OCI-LY3 (cell line): ENCODE results near the gene RHBDD1.

Experiments
- H2AFZ ChIP-seq: fragments of 200-600, 300-600 bp; shearing (Covaris generic); 2 replicates; pipeline ENCODE4 v1.6.0; 2014; ENCODE audit warnings: antibody characterized with exemption, low read depth, low read length
- H3K27ac ChIP-seq: fragments of 200-600, 300-600 bp; sonication (generic); 2 replicates; pipeline ENCODE4 v1.5.1; 2014; ENCODE audit warnings: mild to moderate bottlenecking, low read length, moderate library complexity, mixed read lengths
- H3K27me3 ChIP-seq: fragments of 200-600, 300-600 bp; sonication (generic); 2 replicates; pipeline ENCODE4 v1.6.1; 2014; ENCODE audit warnings: low read depth, low read length, mixed read lengths
- H3K36me3 ChIP-seq: fragments of 200-600, 300-600 bp; sonication (generic); replicated peaks from 2 replicates; pipeline ENCODE3; 2014; ENCODE audit warnings: low read depth, low read length, mixed read lengths
- H3K4me1 ChIP-seq: fragments of 300-600, 200-600 bp; sonication (generic); 2 replicates; pipeline ENCODE4 v1.6.1; 2014; ENCODE audit warnings: low read length, mixed read lengths
- H3K4me2 ChIP-seq: fragments of 200-600, 300-600 bp; sonication (generic); 2 replicates; pipeline ENCODE4 v1.6.1; 2014; ENCODE audit warnings: low read length, mixed read lengths
- H3K4me3 ChIP-seq: fragments of 300-600, 200-600 bp; sonication (generic); 2 replicates; pipeline ENCODE4 v1.5.1; 2014; ENCODE audit warnings: antibody characterized with exemption, mild to moderate bottlenecking, low read length, moderate library complexity
- H3K79me2 ChIP-seq: fragments of 300-600, 200-600 bp; shearing (Covaris generic); 2 replicates; pipeline ENCODE4 v1.6.1; 2014; ENCODE audit warnings: mild to moderate bottlenecking, low read length, mixed read lengths
- H3K9ac ChIP-seq: fragments of 300-600, 200-600 bp; shearing (Covaris generic); 2 replicates; pipeline ENCODE4 v1.6.0; 2014; ENCODE audit warnings: mild to moderate bottlenecking, low read length, moderate library complexity
- H3K9me3 ChIP-seq: fragments of 200-600, 300-600 bp; shearing (Covaris generic); 2 replicates; pipeline ENCODE4 v1.6.1; 2014; ENCODE audit warnings: low read length, mixed read lengths; ENCODE audit not compliant: insufficient read depth
- H4K20me1 ChIP-seq: fragments of 200-600, 300-600 bp; sonication (generic); 2 replicates; pipeline ENCODE4 v1.6.1; 2016; ENCODE audit warnings: low read length, mixed read lengths; ENCODE audit not compliant: insufficient read depth
- EZH2phosphoT487 ChIP-seq: fragments of 200-600 bp; shearing (Covaris generic); IDR thresholded peaks from 2 replicates; pipeline ENCODE4 v1.6.1; 2018; ENCODE audit warnings: antibody characterized with exemption, mixed run types, low read depth
- TF ChIP-seq, protein P1 (sequence below): fragments of 200-600, 300-600 bp; sonication (generic); IDR thresholded peaks from 2 replicates; pipeline ENCODE4 v1.5.1; 2014; ENCODE audit warnings: antibody characterized with exemption, low read length, low read depth

The RHBDD1 gene

GRCh38 chr2:226971770-226972169 is 135.9 kb downstream of the RHBDD1 start:
- H4K20me1 ChIP-seq, result no peaks in the 10 kb centered on the region
- H3K4me1 ChIP-seq, result 0 out of 2 replicates have a peak, but pooled peaks cover 3% of the 10 kb centered on the region
- H3K9ac ChIP-seq, result no peak overlapping the region

GRCh38 chr2:226973816-226974215 is 138.0 kb downstream of the RHBDD1 start:
- no peaks in the 10 kb centered on the region for H3K9me3 ChIP-seq
- no peak overlapping the region for H2AFZ ChIP-seq
- no peaks in the 10 kb centered on the region for H3K27me3 ChIP-seq
- no peak overlapping the region for H3K4me2 ChIP-seq
- no peaks in the 10 kb centered on the region for H4K20me1 ChIP-seq
- TF ChIP-seq, protein P1, sequence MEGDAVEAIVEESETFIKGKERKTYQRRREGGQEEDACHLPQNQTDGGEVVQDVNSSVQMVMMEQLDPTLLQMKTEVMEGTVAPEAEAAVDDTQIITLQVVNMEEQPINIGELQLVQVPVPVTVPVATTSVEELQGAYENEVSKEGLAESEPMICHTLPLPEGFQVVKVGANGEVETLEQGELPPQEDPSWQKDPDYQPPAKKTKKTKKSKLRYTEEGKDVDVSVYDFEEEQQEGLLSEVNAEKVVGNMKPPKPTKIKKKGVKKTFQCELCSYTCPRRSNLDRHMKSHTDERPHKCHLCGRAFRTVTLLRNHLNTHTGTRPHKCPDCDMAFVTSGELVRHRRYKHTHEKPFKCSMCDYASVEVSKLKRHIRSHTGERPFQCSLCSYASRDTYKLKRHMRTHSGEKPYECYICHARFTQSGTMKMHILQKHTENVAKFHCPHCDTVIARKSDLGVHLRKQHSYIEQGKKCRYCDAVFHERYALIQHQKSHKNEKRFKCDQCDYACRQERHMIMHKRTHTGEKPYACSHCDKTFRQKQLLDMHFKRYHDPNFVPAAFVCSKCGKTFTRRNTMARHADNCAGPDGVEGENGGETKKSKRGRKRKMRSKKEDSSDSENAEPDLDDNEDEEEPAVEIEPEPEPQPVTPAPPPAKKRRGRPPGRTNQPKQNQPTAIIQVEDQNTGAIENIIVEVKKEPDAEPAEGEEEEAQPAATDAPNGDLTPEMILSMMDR, result no peak
- no peak for TF ChIP-seq EZH2phosphoT487
- H3K4me3 ChIP-seq, result no peak overlapping the region
- no peaks in the 10 kb centered on the region for H3K79me2 ChIP-seq
- H3K9ac ChIP-seq, result no peak overlapping the region
- 0 out of 2 replicates have a peak, but pooled peaks cover 3% of the 10 kb centered on the region for H3K4me1 ChIP-seq
- H3K27ac ChIP-seq, result no peak overlapping the region
- H3K36me3 ChIP-seq, result no peaks in the 10 kb centered on the region

More at GRCh38 chr2:226971770-226972169, 135.9 kb downstream of the RHBDD1 start:
- Histone ChIP-seq H3K36me3 (no peaks in the 10 kb centered on the region), H3K9me3 (no peaks in the 10 kb centered on the region), H3K4me3 (no peak overlapping the region), H3K4me2 (no peak overlapping the region), H3K79me2 (no peaks in the 10 kb centered on the region), H3K27ac (no peak overlapping the region), H3K27me3 (no peaks in the 10 kb centered on the region), H2AFZ (no peak overlapping the region)
- TF ChIP-seq EZH2phosphoT487, result no peak
- TF ChIP-seq, protein P1, result no peak

- TF ChIP-seq EZH2phosphoT487, result no peak
- TF ChIP-seq, protein P1, result no peak
- no peak overlapping the region for H3K4me2 ChIP-seq
- H3K79me2 ChIP-seq, result no peaks in the 10 kb centered on the region
- H3K4me3 ChIP-seq, result no peak overlapping the region
- H3K4me1 ChIP-seq, result no peaks in the 10 kb centered on the region
- H2AFZ ChIP-seq, result no peak overlapping the region
- H3K27ac ChIP-seq, result no peak overlapping the region
- no peak overlapping the region for H3K9ac ChIP-seq
- no peaks in the 10 kb centered on the region for H4K20me1 ChIP-seq
- H3K27me3 ChIP-seq, result no peaks in the 10 kb centered on the region
- no peaks in the 10 kb centered on the region for H3K36me3 ChIP-seq
- no peaks in the 10 kb centered on the region for H3K9me3 ChIP-seq
Measured at GRCh38 chr2:226977775-226978190, 141.9 kb downstream of the RHBDD1 start.

- no peak overlapping the region for H3K27ac ChIP-seq
- no peaks in the 10 kb centered on the region for H4K20me1 ChIP-seq
- H3K4me2 ChIP-seq, result no peak overlapping the region
- H3K4me1 ChIP-seq, result no peaks in the 10 kb centered on the region
- no peaks in the 10 kb centered on the region for H3K79me2 ChIP-seq
- H2AFZ ChIP-seq, result no peak overlapping the region
- no peaks in the 10 kb centered on the region for H3K36me3 ChIP-seq
- H3K4me3 ChIP-seq, result no peak overlapping the region
- no peaks in the 10 kb centered on the region for H3K27me3 ChIP-seq
- TF ChIP-seq, protein P1, result no peak
- no peak for TF ChIP-seq EZH2phosphoT487
- no peaks in the 10 kb centered on the region for H3K9me3 ChIP-seq
- no peak overlapping the region for H3K9ac ChIP-seq
Measured at GRCh38 chr2:226978300-226978699, 142.4 kb downstream of the RHBDD1 start.
